Activated naive CD4-positive, alpha-beta T cell treated with Interleukin-2 at 50 U/mL for 16 hours (primary cell): ENCODE measurements around the gene CYP4A22.
"Not testable (repeated sequence)": the region's sequence is repeated elsewhere in the genome, so short reads cannot be mapped to it uniquely, and the experiment has no call there.

ENCODE experiments used
- DNase-seq: peaks from one replicate; pipeline ENCODE4 v3.0.0-alpha.2; 2020

The CYP4A22 gene

DNA sequence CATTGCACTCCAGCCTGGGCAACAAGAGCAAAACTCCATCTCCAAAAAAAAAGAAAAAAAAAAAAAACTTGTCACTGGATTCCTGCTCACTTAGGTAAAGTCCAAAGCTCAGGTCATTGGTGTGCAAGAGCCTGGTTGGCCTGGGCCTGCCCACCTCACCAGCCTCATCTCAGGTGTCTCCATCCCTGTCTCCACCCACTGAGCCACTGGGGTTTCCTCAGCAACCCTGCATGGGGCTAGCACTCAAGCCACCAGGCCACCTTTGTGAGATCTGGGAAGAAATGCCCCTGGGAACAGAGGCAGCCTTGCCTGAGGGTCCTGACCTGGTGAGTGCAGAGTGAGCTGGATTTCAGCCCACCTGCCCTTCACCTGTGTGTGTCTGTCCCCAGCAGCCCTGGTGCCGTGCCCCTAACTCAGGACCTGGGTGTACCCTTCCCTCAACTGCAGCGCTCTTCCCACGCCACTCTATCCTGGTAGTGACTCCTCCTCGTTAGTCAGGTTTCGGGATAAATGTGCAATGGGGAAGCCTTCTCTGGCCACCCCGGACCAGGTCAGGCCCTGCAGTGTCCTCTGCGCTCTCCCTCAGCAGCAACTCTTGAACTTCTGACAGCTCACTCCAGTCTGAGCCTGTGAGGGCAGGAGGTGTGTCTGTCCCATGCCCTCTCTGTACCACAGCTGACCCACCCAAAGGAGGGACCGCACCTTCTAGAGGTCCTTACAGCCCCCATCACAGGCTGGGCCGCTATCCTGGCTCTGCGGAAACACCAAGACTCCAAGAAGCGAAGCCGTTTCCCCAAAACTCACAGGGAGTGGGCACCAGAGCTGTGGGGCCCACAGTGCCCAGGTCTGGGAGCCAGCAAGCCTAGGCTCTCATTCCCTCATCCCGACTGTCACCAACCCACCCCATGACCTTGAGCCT lies 49.3 kb downstream of the CYP4A22 start:
- DNase-seq = no peak

DNA sequence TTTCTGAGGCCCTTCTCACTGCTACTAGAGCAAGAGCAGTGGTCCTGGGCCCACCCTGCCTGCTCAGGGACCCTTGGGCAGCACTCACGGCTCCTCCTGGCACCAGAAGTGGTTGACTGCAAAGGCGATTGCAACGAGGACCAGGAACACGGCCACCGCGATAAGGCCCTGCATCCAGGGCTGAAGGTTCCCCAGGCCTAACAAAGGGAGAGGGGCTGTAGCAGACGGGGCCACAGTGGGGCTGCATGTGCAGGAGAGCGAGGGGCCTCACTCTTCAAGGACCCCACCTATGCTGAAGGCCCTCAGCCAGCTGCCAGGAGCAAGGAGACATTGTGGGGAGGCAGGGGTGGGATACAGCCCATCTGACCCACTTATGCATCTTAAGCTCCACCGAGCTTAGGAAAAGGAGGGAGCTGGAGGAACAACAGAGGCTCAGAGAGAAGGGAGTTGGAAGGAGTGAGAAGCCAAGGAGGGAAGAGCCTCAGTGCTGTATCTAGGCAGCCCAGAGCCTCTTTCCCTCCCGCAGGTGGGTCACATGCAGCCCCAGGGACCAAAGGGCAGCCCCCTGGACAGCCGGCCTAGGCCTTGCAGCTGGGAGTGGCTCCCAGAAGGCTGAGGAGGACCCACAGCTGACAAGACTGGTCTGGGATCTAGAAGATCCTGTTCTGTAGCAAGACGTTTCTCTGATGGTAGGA lies 50.1 kb downstream of the CYP4A22 start:
- DNase-seq = no peak

DNA sequence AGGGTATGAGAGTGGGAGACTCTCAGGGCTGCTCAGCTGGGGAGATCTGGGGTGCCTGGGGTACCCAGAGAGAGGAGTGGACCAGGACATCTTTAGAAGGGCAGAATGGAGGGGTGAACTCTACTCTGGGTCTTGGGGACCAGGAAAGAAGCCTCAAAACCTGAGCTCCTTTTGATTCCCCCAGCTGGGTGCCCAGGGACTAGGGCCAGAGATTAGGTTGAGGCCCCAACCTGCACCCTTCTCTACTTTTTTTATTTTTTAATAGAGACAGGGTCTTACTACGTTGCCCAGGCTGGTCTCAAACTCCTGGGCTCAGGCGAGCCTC lies 50.6 kb downstream of the CYP4A22 start:
- DNase-seq = no peak

DNA sequence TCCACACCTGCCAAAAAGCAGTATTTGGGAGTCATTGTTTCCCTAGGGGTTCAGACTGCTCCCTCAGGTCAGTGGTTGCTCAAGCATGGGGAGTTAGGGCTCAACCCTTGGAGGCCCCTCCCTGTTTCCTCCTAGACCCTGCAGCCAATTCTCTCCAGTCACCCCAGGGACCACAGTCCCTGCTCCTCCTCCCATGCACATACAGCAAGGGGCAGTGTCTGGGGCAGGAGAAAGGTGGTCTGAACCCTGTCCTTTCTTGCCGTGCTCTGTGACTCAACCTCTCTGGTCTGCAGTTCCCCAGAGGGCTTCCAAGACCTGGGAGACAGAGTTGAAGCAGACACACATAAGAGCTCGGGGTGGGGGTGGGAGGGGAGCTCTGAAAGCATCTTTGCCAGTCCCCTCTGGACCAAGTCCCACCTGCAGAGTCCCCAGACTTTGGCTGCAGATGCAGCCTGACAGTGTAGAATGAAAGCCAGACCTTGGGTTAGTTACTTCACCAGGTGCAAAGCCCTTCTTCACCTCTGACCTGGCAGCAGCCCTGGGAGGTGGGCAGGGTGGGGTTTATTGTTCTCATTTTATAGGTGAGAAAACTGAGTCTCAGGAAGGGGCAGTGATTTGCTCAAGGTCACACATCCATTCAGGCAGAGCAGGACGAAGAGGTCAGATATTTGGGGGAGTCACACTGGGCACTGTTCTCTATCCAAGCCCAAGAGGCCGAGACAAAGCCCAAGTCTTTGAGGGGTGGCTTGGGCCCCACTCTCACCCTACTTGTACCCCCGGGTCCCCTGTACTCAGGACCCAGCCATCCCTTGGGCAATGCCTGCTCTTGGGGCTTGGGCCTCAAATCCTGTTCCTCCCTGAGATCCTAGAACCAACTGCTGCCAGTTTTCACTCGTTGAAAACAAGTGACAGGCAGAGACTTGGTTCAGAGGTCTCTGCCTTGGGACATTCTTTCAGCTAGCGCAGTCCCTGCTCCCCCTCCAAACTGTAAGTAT lies 51.8 kb downstream of the CYP4A22 start:
- DNase-seq = no peak

DNA sequence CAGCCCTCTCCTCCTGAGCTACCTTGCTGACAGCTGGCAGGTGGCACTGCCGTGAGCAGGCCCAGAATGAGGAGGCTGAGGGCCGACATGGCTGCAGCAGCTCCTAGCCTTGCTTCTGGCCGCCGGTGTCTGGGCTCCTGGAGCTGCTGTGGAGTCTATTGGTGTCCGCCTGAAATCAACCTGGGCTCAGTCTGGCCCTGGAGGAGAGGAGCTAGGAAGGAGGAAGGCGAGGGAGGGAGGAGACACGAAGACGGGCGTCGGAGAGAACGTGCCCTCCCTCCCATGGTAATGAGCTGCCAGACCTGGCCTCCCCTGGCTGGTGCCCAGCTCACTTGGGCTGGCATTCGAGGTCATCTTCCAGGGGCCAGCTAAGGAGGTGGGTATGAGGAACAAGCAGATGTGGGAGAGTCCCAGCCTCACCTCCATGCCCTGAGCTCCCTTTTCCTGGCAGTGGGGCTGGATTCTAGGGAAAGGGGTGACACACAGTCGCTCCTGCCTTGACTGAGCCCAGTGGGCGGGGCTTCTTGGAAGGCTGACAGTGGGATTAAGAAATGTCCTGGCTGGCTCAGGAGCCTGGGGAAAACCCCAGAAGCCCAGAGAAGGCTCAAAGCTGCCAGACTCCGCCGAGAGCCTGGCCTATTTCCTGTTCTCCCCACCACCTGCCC lies 52.7 kb downstream of the CYP4A22 start, which contains the start of gene PDZK1IP1:
Gene PDZK1IP1, minus strand, starts transcription at position 193 of the 665 bp plus-strand sequence. Its CDS starts 104 bp downstream, at position 89.
- DNase-seq = no peak

DNA sequence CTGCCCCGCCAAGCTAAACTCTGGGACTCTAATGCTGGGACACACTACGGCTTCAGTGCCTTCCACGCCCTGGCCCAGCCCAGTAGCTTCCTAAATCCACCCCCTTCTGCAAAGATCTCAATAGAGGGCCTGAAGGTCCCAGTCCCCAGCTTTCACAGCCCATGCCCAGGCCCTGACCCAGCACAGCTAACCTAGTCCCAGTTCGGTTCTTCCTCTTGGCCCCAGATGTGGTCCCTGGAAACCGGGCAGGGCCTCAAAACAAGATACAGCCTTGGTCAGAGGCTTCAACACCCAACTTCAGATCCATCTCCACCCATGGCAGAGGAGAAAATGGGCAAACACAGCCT lies 53.2 kb downstream of the CYP4A22 start:
- no peak for DNase-seq

DNA sequence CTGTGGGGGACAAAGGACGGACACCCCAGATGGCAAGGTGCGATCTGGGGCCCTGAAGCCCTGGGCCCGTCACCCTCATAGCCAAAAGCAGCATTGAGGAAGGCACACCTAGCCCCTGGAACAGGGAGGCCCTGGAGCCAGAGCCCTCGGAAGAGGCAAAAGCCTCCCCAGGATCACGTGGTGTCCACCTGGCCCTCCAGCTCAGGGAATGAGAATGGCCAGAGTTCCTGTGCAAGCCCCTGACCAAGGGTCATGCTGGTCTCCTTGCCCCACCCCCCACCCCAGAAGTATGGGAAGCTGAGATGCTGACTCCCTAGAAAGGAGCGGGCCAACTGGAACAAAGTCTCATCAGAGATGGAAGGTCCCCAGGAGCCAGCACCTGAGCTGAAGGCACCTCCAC lies 53.6 kb downstream of the CYP4A22 start:
- DNase-seq = no peak

DNA sequence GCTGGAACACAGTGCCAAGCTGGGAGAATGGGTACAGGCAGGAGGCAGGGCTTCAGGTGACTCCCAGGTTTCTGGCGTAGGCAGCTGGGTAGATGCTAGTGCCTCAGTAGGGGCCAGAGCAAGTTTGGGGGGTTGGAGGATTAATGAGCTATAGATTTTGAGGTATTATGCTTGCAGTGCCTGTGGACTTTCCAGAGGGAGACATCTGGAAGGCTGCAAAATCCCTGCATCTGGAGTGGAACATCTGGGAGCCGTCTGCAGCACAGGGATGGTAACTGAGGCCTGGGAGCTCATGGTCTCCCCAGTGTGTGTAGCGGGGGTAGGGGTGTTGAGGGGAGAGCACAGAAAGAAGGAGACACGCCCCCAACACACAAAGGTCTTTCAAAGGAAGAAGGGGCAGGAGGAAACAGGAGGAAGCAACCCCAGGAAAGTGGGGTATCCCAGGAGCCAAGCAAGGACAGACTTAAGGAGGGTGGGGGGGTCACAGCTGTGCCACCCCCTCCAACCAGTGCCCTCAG lies 54.8 kb downstream of the CYP4A22 start:
- DNase-seq = no peak

DNA sequence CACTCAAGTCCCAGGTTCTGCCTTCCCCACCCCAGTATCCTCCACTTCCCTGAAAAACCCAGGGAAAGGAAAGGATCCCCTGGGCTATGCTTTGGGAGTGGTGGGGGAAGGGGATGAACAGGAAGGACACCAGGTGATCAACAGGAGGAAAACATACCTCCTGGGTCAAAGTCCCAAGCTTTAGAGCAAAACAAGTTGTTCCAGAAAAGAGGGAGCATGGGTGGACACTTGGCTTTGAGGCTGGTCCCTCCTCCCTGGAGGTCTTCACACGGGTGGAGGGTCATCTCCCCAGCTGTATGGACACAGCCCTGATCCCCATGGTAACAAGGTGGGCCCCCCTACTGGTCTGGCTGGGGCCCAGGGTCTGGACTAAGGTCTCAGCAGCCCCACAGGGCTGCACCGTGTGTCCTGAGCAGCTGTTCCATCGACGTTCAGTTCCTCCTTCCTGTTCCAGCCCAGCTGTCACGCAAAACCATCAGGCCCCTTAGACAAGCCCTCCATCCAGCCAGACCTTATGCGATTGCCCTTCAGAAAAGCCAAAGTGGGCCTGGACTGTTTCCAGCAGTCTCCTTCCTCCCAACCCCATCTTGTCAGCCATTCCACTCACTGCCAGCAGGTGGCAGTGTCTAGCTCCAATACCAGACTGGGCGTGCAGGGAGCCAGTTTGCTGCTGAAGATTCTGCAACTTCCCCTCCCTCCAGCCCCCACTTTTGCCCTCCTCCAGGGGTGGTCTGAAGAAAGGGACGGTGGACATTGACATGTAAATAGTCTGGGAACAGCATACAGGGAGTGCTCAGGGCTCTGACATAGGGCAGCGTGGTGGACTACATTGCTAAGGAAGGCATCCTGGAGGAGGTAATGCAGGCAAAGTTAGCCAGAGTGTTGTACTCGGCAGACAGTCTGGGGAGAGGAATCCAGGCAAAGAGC lies 55.5 kb downstream of the CYP4A22 start:
- peak; percentile 70 for DNase-seq

DNA sequence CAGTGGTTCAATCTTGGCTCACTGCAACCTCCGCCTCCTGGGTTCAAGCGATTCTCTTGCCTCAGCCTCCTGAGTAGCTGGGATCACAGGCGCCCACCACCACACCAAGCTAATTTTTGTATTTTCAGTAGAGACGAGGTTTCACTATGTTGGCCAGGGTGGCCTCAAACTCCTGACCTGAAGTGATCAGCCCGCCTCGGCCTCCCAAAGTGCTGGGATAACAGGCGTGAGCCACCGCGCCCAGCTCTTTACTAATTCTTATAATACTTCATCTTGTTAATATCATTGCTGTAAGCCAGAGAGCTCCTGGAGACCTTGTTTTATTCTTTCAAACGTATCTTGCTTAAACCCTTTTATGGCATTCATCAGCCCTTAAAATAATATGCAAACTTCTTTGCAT lies 56.3 kb downstream of the CYP4A22 start:
- DNase-seq = not testable (repeated sequence)

DNA sequence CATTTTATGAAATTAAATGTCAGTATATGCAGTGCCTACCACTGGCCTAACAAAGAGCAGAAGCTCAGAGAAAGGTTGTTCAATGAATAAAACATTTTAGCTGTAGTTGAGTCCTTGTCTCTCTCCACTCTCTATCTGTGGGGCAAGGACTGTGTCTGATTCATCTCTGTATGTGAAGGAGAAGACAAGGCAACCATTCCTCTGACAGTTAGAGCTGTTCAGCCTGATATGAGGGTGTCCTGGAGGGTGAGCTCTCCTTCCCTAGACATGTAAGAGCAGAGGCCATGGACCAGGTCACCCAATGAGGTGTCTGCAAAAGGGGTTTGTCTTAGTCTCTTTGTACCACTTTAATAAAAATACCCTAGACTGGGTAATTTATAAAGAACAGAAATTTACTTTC lies 57.1 kb downstream of the CYP4A22 start:
- no peak for DNase-seq

DNA sequence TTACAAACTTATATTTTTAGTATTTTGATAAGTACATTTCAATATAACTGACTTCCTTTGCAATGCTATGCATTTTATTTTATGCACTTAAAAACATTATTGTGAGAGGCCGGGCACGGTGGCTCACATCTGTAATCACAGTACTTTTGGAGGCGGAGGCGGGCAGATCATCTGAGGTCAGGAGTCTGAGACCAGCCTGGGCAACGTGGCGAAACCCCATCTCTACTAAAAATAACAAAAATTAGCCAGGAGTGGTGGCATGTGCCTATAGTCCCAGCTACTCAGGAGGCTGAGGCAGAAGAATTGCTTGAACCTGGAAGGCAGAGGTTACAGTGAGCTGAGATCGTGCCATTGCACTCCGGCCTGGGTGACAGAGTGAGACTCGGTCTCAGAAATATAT lies 58.7 kb downstream of the CYP4A22 start:
- not testable (repeated sequence) for DNase-seq

DNA sequence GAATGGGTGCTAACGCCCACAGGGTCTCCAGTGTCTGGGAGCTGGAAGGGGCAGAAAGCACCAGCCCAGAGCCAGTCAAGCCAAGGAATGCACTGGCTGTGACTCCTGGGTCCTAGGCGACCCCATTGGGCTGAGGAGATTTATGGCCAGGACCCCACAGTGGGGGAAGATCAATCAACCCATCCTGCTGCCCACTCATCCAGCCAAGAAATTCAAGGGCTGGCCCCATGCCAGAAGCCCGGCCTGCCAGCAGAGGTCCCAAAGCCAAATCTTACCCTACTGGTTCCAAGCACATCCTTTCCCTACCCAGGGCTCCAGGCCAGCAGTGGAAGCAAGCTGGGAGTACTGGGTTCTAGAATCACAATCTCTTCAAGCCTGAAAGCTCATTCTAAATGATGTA lies 59.4 kb downstream of the CYP4A22 start:
- no peak for DNase-seq

DNA sequence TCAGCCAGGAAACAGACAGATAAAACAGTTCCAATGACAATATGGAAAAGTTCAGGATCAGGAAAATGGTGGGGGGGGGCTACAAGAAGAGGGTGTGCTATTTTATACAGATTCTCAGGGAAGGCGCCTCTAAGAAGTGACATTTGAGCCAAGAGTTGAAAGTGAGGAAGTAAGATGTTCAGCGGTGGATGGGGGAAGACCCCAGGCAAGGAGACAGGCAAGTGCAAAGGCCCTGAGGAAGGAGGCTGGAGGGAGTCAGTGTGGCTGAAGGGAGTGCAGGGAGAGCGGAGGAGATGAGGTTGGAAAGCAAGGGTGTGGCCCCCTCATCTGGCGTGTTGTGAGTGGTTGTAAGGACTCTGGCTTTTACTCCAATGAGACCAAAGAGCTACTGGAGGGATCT lies 61.0 kb downstream of the CYP4A22 start:
- DNase-seq = no peak
